ENCODE measurements around the gene CHST11. TPM values are rescaled to one million over a fixed set of nuclear protein-coding genes. Genes with fewer than 3 reads are reported as not detected.
A peak's percentile ranks its signal among the peaks of the same experiment; 100 is the strongest.

Gene CHST11
- total and polyA plus RNA-seq, 9 of the 15 experiments (the other 6 are each of a cell fraction or from before 2014, with no cell fraction given), result 2.3 to 38.7 (median 15.0) TPM

- TF ChIP-seq, protein P1, sequence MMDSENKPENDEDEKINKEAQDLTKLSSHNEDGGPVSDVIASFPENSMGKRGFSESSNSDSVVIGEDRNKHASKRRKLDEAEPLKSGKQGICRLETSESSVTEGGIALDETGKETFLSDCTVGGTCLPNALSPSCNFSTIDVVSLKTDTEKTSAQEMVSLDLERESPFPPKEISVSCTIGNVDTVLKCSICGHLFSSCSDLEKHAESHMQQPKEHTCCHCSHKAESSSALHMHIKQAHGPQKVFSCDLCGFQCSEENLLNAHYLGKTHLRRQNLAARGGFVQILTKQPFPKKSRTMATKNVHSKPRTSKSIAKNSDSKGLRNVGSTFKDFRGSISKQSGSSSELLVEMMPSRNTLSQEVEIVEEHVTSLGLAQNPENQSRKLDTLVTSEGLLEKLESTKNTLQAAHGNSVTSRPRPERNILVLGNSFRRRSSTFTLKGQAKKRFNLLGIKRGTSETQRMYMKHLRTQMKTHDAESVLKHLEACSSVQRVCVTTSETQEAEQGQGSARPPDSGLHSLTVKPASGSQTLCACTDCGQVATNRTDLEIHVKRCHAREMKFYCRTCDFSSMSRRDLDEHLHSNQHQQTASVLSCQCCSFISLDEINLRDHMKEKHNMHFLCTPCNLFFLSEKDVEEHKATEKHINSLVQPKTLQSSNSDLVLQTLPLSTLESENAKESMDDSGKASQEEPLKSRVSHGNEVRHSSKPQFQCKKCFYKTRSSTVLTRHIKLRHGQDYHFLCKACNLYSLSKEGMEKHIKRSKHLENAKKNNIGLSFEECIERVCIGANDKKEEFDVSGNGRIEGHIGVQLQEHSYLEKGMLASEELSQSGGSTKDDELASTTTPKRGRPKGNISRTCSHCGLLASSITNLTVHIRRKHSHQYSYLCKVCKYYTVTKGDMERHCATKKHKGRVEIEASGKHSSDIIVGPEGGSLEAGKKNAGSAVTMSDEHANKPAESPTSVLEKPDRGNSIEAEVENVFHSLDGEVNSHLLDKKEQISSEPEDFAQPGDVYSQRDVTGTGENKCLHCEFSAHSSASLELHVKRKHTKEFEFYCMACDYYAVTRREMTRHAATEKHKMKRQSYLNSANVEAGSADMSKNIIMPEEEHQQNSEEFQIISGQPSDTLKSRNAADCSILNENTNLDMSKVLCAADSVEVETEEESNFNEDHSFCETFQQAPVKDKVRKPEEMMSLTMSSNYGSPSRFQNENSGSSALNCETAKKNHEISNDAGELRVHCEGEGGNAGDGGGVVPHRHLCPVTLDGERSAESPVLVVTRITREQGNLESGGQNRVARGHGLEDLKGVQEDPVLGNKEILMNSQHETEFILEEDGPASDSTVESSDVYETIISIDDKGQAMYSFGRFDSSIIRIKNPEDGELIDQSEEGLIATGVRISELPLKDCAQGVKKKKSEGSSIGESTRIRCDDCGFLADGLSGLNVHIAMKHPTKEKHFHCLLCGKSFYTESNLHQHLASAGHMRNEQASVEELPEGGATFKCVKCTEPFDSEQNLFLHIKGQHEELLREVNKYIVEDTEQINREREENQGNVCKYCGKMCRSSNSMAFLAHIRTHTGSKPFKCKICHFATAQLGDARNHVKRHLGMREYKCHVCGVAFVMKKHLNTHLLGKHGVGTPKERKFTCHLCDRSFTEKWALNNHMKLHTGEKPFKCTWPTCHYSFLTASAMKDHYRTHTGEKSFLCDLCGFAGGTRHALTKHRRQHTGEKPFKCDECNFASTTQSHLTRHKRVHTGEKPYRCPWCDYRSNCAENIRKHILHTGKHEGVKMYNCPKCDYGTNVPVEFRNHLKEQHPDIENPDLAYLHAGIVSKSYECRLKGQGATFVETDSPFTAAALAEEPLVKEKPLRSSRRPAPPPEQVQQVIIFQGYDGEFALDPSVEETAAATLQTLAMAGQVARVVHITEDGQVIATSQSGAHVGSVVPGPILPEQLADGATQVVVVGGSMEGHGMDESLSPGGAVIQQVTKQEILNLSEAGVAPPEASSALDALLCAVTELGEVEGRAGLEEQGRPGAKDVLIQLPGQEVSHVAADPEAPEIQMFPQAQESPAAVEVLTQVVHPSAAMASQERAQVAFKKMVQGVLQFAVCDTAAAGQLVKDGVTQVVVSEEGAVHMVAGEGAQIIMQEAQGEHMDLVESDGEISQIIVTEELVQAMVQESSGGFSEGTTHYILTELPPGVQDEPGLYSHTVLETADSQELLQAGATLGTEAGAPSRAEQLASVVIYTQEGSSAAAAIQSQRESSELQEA (IDR thresholded peaks at IDR 0.05; ENCODE audit: low read depth), result peak; percentile 15; the same call in 1 of the 2 replicates
- TF ChIP-seq OTX1 (CRISPR knock-in tag; IDR thresholded peaks at IDR 0.05) (0 out of 2 replicates have a peak, but pooled peaks have one; percentile 23), ARID2 (IDR thresholded peaks at IDR 0.05) (0 out of 2 replicates have a peak, but pooled peaks have one; percentile 27), ELF4 (CRISPR knock-in tag; IDR thresholded peaks at IDR 0.05) (0 out of 2 replicates have a peak, but pooled peaks have one; percentile 17), SRSF1 (IDR thresholded peaks at IDR 0.05; ENCODE audit: low read depth, low read length) (no peak), MAFF (IDR thresholded peaks at IDR 0.05; ENCODE audit: low read length) (no peak), TAF15 (IDR thresholded peaks at IDR 0.05; ENCODE audit: low read depth, low read length) (no peak), ILF3 (IDR thresholded peaks at IDR 0.05; ENCODE audit: borderline replicate concordance) (no peak), SMARCA5 (IDR thresholded peaks at IDR 0.05) (0 out of 2 replicates have a peak, but pooled peaks have one; percentile 50), HDAC1 (IDR thresholded peaks at IDR 0.05) (peak in 1 of 2 experiments; percentile 67; a peak in 1 of 4 replicates), HLTF (IDR thresholded peaks at IDR 0.05) (peak; percentile 84)
- TF ChIP-seq, protein P2, sequence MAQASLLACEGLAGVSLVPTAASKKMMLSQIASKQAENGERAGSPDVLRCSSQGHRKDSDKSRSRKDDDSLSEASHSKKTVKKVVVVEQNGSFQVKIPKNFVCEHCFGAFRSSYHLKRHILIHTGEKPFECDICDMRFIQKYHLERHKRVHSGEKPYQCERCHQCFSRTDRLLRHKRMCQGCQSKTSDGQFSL (CRISPR knock-in tag; IDR thresholded peaks at IDR 0.05), result no peak
- TF ChIP-seq, protein P2 (tag; IDR thresholded peaks at IDR 0.05), result no peak
Measured at GRCh38 chr12:104488374-104488773, 31.6 kb downstream of the CHST11 start (continued).
